ENCODE measurements around the gene KCNE1.

Gene KCNE1

GRCh38 chr21:34534522-34534921 lies 22.5 kb upstream of the KCNE1 start:
- DNase-seq: peak; percentile 77

GRCh38 chr21:34533938-34534337 lies 21.9 kb upstream of the KCNE1 start:
- no peak for DNase-seq

- DNase-seq: no peak
These were observed 19.4 kb upstream of the KCNE1 start for GRCh38 chr21:34531399-34531798.

- DNase-seq: no peak
These were observed 18.3 kb upstream of the KCNE1 start for GRCh38 chr21:34530261-34530660.

GRCh38 chr21:34528131-34528561 lies 16.1 kb upstream of the KCNE1 start:
- DNase-seq: no peak

GRCh38 chr21:34526618-34527290 lies 14.7 kb upstream of the KCNE1 start:
- peak; percentile 53 for DNase-seq

- no peak for DNase-seq
These were observed 14.2 kb upstream of the KCNE1 start for GRCh38 chr21:34526241-34526617.

GRCh38 chr21:34524646-34525601 lies 12.9 kb upstream of the KCNE1 start:
- DNase-seq: no peak

GRCh38 chr21:34523019-34523555 lies 11.1 kb upstream of the KCNE1 start:
- peak; percentile 59 for DNase-seq

- DNase-seq: no peak
These were observed 10.3 kb upstream of the KCNE1 start for GRCh38 chr21:34522284-34522683.

- no peak for DNase-seq
These were observed 9.6 kb upstream of the KCNE1 start for GRCh38 chr21:34521561-34521960.

GRCh38 chr21:34520764-34521508 lies 8.9 kb upstream of the KCNE1 start:
- no peak for DNase-seq

- DNase-seq: no peak
These were observed 8.3 kb upstream of the KCNE1 start for GRCh38 chr21:34520281-34520680.

GRCh38 chr21:34519694-34520093 lies 7.7 kb upstream of the KCNE1 start:
- DNase-seq: no peak

GRCh38 chr21:34519016-34519415 lies 7.0 kb upstream of the KCNE1 start:
- DNase-seq: peak; percentile 67

- no peak for DNase-seq
These were observed 6.3 kb upstream of the KCNE1 start for GRCh38 chr21:34518301-34518700.

- peak; percentile 33 for DNase-seq
These were observed 5.7 kb upstream of the KCNE1 start for GRCh38 chr21:34517491-34518245.

GRCh38 chr21:34517039-34517438 lies 5.0 kb upstream of the KCNE1 start:
- DNase-seq: no peak

GRCh38 chr21:34514576-34515115 lies 2.6 kb upstream of the KCNE1 start:
- no peak for DNase-seq

- no peak for DNase-seq
These were observed 1.2 kb upstream of the KCNE1 start for GRCh38 chr21:34513129-34513675.

- DNase-seq: peak; percentile 18
These were observed 829 bp downstream of the KCNE1 start for GRCh38 chr21:34511181-34511580.

All from NCI-H69 (cell line).